GM12892 (cell line): ENCODE results near the gene MOCOS.

Source experiments
- DNase-seq: peaks from one replicate; pipeline ENCODE4 v3.0.0; 2011; ENCODE audit not compliant: insufficient read length
- FAIRE-seq: peaks from 2 replicates; lab custom pipeline; 2011; peaks lifted over from hg19 to GRCh38; lab: Jason Lieb, UNC
- POLR2A ChIP-seq: IDR thresholded peaks from 2 replicates; pipeline ENCODE4 v1.6.1; 2011; ENCODE audit warnings: low read depth, low read length, control low read depth
- POLR2AphosphoS5 ChIP-seq: IDR thresholded peaks from 2 replicates; pipeline ENCODE4 v1.6.1; 2011; ENCODE audit warnings: low read depth, low read length, control low read depth
- TAF1 ChIP-seq: IDR thresholded peaks from 2 replicates; pipeline ENCODE4 v1.6.1; 2011; ENCODE audit warnings: low read depth, mild to moderate bottlenecking, control low read depth, low read length, borderline replicate concordance

MOCOS gene

DNA sequence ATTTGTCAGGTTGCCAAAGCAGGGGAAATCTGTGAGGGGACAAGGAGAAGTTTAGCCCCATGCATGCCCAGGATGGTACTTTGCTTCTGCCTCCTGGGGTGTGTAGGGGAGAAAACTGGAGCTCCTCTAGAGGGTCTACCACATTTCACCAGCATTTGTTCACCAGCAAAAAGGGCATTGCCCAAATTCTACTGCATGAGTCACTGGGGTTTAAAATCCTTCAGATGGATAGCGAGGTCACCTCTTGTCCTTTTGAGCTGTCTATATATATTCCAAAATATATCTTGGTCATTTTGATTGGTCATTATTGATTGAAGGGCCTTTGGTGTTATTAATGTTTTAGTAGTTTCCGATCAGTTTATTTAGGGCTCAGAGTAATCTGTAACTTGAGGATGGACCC, 128.9 kb downstream of the MOCOS start:
- FAIRE-seq (no peak), DNase-seq (no peak)
- TF ChIP-seq POLR2AphosphoS5 (no peak), TAF1 (no peak), POLR2A (no peak)
